PC-3 (cell line): ENCODE measurements around the gene FHIP1B.
"Not testable (repeated sequence)": the region's sequence is repeated elsewhere in the genome, so short reads cannot be mapped to it uniquely, and the experiment has no call there.

Experiments used
- CTCF ChIP-seq: fragments of 300-600 bp; sonication (generic); conservative IDR thresholded peaks from 2 replicates; pipeline ENCODE4 v1.5.1; 2017; ENCODE audit warnings: antibody characterized with exemption, low read depth, mild to moderate bottlenecking, low read length
- EZH2phosphoT487 ChIP-seq: fragments of 300-600 bp; sonication (generic); IDR thresholded peaks from 2 replicates; pipeline ENCODE4 v1.6.1; 2018; ENCODE audit warnings: mild to moderate bottlenecking, antibody characterized with exemption, low read length, borderline replicate concordance

GRCh38 chr11:6248897-6249296 lies 14.5 kb upstream of the FHIP1B start:
- not testable (repeated sequence) for TF ChIP-seq CTCF, EZH2phosphoT487
